Left forelimb (tissue), 1 donor: ENCODE results near the gene MPP3.
A peak's percentile ranks its signal among the peaks of the same experiment; 100 is the strongest.
"Not testable (repeated sequence)": the region's sequence is repeated elsewhere in the genome, so short reads cannot be mapped to it uniquely, and the experiment has no call there.

Experiments
- DNase-seq: peaks from one replicate; pipeline ENCODE4 v3.0.0-alpha.2; 2018; ENCODE audit warnings: low spot score

Gene MPP3, protein sequence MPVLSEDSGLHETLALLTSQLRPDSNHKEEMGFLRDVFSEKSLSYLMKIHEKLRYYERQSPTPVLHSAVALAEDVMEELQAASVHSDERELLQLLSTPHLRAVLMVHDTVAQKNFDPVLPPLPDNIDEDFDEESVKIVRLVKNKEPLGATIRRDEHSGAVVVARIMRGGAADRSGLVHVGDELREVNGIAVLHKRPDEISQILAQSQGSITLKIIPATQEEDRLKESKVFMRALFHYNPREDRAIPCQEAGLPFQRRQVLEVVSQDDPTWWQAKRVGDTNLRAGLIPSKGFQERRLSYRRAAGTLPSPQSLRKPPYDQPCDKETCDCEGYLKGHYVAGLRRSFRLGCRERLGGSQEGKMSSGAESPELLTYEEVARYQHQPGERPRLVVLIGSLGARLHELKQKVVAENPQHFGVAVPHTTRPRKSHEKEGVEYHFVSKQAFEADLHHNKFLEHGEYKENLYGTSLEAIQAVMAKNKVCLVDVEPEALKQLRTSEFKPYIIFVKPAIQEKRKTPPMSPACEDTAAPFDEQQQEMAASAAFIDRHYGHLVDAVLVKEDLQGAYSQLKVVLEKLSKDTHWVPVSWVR

DNA sequence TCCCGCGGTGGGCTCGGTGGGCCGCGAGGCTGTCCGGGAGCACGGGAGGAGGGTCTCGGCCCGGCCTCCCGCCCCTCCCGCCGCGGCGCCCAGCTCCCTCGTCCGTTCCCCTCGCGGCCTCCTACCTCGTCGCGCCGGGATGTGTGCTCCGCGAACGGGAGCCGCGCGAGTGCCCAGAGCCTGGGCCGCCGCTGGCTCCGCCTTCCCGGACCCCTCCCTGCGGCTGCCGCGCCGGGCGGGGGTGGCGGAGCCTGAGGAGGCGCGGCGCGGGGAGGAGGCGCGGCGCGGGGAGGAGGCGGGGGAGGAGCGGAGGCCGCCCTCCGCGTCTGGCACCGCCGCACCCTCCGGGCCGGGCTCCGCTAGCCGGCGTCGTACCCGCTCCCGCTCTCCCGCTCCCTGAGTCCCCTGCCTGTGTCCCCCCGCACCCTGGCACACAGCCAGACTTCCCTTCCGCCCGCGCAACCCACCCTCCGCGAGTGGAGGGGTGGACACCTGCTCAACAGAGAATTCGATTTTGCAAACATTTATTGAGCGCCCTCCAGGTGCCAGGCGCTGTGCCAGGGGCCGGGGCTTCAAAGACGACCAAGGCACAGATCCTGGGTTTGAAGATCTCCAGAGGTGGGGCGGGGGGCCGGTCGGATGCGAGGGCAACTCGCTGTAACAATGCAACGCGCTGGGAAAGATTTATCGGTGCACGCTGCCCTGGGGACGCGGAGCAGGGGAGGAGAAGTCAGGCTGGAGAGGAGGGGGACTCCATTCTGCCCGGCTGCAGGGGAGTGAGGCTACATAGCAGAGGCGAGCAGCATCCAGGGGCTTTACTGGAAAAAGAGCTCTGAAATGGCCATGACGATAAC lies at the start of gene MPP3:
TSS of gene MPP3 (minus strand) at position 171 of the 854 bp plus-strand sequence. CDS start 1,240 bp downstream, outside the sequence.
- DNase-seq, result peak; percentile 78

DNA sequence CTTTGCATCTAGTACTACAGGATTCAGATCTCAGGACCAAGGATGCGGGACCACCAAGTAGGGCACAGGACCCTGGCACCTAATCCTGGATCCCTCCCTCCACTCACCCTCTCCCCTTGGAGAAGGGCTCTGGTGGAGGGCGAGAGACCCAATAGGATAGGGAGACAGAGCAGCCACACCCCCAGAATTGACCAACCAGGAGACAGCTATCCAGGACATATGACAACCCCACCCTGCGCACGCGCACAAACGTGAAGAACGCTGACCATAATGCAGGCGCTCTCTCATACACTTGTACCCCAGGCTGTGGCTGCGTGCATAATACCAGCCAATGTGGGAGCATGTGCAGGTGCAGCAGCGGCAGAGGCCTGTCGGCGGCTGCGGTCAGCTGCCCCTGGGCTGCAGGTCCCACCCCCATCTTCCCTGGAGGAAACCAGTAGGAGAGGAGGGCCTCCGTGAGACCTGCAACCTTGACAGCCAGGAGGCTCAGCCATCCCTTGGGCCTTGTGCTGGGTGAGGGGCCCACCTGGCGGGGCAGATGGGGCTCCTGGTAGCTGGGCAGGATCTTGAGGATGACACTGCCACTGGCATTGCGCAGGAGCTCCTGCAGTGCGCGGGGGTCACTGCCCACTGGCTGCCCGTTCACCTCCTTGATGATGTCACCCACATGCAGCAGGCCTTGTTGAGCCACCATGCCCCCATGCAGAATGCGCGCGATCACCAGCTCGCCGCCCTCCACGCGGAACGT lies 49.0 kb upstream of the MPP3 start:
- DNase-seq, result peak; percentile 64

DNA sequence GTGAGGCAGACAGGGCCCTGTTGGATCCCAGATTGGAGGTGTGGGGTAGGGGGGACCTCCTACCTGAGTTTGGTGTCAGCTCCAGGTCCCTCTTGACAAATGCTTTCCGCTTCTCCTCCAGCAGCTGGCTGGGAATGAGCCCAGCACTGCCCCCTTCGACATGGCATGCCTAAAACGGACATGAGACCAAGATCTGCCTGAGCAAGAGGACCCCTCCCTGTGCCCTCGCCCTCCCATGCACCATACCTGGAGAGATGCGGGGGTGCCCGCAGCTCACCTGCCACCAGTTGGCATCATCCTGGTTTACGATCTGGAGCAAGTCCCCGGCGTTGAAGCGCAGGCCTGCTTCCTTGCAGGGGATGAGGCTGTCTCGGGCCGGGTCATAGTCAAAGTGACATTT lies 48.2 kb upstream of the MPP3 start:
- DNase-seq, result peak; percentile 58

DNA sequence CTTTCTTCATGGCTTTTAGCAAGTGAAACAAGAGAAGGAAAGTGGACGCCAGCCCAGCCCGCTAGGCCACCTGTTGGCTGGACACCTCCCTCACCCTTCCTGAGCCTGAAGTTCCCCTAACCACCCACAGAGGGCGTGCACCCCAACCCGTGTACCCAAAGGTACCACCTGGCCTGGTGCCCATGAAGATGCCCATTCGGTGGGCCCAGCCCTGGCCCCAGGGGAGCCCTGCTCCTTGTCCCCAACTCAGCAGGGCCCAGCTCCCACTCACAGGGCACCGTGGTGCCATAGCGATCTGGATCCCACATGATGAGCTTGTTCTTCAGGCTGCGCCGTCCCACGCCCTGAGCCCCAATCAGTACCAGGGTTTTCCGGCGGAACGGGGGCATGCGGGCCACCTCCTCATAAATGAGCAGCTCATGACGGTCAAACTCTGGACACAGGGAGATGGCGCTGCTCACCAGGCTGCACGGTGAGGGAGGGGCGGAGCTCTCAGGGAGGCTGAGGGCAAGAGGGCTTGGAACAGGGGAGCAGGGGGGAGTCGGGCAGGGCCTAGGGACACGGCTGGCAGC lies 47.6 kb upstream of the MPP3 start:
- peak; percentile 46 for DNase-seq

DNA sequence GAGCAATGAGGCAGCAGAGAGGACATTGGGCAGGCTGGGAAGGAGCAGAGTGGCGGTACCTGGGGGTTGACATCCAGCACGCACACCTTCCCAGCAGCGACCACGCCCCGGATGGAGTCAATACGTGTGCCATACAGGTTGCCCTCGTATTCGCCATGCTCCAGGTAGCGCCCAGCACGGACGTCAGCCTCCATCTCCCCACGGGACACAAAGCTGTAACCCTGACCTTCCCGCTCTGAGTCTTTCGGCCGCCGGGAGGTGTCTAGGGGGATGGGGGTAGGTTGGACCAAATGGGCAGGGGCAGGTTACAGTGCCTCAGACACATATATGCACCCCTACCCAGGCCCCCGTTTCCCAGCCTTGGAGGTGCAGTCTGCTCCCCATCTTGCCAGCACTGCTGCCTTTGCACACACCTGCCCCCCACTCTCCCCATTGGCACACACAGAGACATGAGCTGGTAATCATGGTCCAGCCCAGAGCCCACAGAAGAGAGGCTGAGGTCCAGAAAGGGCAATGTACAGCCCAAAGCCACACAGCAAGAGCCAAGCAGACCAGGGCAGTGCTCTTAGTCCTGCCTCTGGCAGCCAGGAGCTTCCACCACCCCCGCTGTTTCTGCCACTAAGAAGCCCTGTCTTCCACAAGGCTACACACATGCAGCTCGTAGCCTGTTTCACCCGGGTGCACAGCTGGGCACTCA lies 46.9 kb upstream of the MPP3 start:
- DNase-seq, result peak; percentile 52

DNA sequence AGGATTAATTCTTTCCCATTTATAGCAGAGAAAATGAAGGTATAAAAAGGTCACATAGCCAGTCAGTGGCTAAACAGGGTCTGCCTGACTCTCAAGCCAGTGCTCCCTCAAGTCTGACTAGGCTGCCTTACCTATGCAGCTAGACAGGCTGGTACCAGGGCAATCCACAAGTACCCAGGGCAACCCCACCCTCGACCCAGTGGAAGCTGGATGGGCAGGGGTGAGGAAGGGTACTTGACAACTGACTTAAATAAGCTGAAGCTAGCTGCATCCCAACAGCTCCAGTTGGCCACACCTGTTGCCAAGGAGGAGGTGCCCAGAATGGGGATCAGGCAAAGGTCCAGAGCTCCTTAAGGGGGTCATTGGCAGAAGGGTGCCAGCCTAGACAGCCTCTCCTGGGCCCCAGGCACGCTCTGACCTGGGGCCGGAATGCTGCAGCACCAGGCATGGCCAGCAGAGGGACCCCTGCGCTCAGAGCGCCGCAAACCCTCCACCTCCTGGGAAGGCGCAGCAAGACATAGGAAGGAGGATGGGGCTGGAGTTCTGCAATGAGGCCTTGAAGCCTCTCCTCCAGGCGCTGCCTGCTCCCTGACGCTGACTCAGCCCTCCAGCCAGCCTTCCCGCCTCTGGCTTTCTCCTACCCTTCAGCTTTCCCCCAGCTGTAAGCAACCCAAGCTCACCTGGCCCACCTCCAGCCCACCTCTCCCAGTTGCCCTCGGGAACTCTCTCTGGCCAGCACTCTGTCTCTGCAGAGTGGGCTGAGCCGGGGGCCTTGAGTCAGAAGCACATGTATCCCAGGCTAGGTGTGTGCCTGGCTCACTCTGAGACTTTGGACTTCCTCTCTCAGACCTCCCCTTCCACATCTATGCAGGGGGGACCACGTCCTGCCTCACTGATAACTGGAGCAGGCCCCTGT lies 45.6 kb upstream of the MPP3 start:
- DNase-seq, result peak; percentile 86

DNA sequence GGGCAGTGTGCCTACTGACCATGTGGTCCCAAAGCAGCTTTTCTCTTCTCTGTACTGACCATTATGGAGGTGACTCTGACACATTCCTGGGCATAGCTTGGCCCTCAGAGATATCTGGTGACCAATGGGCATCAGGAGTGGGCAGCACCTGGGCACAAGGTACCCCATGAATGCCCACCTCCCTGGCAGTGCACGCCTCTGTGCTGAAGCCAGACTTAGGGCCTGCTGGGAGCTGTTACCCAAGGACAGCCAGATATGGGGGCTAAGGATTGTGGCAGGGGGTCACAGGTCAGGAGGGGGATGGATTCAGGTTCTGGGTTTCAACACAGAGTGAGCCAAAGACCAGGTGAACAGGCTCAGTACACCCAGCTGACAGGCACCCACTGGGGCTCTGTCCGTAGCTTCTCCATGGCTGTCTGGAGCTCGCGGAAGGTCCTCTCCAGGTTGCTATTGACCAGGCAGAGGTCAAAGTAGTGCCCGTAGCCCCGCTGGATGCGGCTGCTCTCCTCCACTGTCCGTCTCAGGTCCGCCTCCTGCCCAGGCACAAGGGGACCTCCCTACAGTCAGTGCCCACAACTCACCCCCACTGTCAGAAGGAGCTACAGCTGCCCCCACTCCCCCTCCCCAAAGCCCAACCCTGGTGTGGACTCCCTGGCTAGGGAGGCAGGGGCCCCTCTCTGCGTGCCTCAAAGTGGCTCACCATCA lies 44.7 kb upstream of the MPP3 start:
- no peak for DNase-seq

DNA sequence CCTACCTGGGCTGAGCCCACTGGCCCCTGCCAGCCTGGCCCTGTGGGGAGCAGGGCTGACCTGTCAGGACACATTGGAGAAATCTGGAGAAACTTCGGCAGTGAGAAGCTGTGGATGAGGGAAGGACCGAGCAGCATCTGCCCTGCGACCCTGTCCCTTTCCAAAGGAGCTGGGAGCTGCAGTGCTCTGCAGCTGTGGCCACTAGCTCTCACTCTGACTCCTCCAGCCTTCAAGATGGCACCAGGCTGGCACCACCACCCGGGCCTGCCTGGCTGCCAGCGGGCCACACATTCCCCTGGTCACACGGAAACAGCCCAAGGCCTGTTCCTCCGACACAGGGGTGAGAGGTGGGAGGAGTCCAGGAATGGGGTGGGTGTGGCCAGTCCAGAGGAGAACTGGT lies 44.1 kb upstream of the MPP3 start:
- no peak for DNase-seq

DNA sequence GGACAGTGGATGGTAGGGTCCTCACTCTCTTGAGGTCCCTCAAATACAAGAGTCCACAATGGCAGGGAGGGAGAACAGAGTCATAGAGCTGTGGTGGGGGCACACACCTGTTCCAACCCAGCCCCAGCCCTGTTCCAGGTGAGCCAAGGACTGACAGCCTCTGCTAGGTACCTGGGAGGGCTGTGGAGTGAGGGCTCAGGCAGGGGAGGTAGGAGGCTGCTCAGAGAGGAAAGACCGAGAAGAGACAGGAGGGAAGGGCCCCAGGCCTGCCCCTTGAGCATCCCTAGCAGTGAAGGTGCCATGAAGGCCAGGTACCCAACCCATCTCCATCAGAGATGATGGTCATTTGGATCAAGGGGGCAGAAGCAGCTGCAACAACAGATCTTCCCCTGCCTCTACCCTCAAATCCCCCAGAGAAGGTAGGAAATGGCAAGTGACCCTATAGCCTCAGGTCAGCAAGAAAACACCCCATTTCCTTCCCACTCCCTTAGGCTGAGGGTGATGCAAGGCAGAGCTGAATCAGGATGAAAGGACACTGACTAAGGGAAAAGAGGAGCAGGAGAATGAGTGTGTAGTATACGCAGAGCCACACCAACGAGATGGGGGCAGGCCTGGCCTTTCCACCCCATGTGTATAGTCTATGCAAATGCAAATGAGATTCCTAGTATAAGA lies 42.7 kb upstream of the MPP3 start:
- no peak for DNase-seq

DNA sequence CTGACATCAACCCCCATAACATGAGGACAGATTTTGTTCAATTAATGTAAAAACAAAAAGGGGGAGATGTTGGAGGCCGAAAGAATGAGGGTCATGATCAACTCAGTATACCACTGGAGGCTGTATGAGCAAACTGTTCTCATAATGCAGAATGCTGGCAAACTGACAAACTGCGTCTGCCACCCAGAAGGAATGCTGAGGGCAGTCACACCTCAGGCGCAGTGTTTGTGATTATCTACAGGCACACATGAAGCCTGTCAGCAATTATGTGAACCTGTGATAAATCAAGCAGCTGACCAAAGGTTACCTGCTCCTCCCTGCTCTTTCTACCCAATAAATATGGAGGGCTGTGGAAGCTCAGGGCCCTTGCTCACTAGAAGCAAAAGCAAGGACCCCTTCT lies 41.3 kb upstream of the MPP3 start:
- DNase-seq, result no peak

DNA sequence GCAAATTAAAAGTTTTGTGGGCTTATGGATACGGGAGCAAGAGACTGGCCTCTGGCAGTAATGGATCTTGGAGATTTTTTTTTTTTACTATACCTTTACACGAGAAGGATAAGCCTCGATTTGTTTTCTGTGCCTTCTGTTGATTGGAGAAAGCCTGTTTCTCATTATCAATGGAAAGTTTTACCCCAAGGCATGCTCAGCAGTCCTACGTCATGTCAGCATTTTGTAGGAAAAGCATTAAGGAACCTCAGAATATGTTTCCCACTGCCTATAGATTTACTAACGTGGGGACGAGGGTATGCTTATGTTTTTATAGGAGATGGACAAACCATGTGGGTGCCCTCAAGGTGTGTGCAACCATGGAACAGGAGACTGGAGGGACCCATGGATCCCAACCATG lies 40.9 kb upstream of the MPP3 start:
- no peak for DNase-seq

DNA sequence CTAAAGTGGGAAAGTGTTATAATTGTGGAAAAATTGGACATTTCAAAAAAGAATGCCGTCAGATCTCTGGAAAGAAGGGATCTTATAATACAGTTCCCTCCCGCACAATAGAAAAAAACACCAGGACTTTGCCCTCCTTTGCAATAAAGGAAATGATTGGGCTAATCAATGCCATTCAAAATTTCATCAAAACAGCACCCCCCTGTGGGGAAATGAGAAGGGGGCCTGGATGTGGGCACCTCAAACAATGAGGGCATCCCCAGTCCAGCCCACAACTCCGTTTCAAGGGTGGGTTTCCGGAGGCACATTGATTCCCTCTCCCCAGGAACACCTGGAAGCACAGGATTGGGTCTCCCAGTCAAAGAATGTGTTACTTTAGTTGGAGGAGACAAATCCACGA lies 40.1 kb upstream of the MPP3 start:
- DNase-seq, result no peak

DNA sequence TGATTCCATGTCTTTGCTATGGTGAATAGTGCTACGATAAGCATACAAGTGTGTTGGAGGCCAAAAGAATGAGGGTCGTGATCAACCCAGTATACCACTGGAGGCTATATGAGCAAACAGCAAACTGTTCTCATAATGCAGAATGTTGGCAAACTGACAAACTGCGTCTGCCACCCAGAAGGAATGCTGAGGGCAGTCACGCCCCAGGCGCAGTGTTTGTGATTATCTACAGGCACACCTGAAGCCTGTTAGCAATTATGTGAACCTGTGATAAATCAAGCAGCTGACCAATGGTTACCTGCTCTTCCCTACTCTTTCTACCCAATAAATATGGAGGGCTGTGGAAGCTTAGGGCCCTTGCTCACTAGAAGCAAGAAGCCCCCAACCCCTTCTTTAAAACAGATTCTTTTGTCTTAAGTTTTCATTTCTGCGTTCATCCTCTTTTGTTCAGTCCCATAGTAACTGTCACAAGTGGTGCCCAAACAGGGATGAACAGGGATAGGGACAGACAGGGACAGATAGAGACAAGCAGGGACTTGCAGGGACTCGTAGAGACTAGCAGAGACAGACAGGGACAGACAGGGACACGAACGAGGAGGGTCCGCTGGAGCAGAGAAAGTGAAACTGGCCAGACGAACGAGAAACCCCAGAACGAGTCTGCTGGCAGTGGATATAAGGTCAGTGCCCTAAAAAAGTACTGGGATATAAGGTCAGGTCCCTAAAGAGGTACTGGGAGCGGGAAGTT lies 39.2 kb upstream of the MPP3 start:
- no peak for DNase-seq

DNA sequence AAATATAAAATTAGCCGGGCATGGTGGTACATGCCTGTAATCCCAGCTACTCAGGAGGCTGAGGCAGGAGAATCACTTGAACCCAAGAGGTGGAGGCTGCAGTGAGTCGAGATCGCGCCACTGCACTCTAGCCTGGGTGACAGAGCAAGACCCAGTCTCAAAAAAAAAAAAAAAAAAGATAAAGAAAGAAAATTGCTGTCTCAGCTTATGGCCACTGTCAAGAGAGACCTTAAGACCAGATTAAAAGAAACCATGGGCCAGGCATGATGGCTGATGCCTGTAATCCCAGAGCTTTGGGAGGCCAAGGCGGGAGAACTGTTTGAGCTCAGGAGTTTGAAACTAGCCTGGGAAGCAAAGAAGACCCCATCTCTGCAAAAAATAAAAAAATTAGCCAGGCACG lies 36.1 kb upstream of the MPP3 start:
- not testable (repeated sequence) for DNase-seq

DNA sequence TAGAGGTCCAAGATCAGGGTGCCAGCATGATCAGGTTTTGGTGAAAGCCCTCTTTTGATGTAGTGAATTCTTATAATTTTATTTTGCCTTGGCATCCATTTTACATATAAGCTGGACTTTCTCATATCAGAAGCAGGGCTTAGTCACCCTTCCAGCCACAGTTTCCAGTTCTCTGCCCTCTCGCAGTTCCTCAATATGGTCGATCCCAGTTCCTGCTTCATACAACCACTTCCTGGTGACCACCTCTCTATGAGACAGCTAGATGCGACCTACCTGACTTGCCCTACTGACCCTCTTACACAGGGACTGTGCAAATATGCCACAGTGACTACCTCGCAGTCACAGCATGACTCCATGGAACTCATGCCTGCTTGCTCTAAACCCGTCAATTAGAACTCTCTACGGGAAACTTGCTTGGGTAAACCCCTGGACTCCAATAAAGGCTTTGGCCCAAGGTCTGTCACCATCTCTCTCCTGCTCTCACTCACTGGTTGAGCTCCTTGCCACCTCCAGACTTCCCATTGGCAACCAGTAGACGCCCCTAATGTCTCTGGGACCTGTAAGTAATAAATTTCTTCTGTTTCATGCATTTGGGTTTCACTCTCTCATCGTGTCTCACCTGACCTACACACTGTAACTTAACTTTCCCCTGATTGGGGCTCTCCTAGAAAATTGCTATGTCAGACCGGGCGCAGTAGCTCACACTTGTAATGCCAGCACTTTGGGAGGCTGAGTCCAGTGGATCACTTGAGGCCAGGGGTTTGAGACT lies 35.5 kb upstream of the MPP3 start:
- no peak for DNase-seq

DNA sequence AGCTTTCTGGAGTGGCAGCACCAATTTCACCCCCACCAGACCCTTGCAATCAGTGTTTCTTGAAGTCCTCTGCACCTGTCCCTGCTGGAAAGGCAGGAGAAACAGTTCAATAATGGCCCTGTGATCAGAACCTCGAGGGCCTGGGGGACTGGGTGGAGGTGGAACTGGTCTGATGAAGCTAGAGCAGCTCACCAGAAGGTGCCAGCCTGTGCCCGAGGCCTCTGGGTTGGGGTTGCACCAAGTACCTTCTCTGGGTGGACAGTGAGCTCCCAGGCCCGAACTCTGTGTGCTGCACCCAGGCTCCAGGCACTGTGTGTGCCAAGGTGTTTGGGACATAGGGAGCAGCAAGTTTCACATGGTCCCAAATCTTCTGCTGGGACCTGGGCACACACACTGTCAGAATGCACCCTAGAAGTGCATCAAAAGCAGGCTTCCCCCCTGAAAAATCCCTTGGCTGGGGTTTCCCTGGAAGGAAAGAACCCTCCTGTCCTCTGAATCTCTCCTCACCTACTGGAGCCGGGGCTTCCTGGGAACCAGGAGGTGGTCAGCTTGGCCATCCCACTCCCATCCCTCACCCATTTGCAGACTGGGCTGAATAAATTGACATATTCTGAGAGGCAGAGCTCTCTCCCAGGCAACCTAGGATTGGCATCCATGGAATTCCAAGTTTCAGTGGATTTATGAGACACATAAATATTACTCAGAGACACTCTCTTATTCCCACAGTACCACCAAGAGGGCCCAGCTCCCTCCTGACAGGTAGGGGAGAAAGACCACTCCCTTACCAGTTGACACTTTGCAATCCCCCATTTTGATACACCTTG lies 31.4 kb upstream of the MPP3 start:
- DNase-seq, result no peak
